ENCODE results near the gene CFAP43. TPM values are rescaled to one million over a fixed set of nuclear protein-coding genes. Genes with fewer than 3 reads are reported as not detected.
A peak's percentile ranks its signal among the peaks of the same experiment; 100 is the strongest.

CFAP43 gene
- total RNA-seq (ENCODE audit: unreplicated experiment) = 0.56 TPM
- long read RNA-seq, partial matches to known transcripts = 0 of 1 reads
- long read RNA-seq, other reads (novel, unspliced or antisense) = 1 of 1 reads

DNA sequence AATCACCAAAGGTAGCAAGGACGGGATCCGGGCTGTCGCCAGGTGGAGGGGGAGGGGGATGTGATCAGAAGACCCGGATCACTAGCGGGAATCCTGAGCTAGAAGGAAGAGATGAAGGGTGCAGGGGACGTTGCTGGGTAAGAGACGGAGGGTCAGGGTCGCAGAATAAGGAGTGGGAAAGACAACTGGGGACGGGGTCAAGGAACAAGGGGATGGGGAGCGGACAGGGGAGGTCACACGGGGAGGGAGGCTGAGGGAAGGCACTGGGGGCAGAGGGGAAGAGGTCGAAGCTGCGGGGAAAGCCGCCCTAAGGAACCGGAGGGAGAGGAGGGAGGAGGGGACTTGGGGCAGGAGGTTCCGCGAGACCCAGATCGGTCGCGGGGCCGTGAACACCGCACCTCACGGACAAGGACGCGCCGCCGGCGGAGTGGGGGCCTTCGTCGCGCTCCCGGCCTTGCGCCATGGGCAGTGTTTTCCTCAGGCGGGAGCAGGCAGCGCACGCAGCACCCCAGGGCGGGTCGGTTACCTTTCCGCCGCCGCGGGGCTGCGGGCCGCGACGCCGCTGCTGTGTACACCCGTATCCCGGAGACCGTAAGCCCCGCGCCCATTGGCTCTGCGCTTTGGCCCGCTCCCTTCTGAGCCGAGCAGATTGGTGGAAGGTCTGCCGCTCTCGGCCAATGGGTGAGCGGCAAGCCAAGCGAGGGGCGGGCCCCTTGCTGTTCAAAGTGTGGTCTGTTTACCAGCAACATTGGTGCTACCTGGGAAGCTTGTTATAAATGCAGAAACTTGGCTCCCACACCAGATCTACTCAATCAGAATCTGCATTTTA is at the start of gene CFAP43:
CFAP43 (minus strand) TSS at position 581 of the 829 bp plus-strand sequence; CDS start at position 463, 118 bp downstream.
- H3K9me3 Mint-ChIP-seq (ENCODE audit: unreplicated experiment) = no peaks in the 10 kb centered on the region
- H3K4me1 Mint-ChIP-seq (ENCODE audit: unreplicated experiment) = no peaks in the 10 kb centered on the region
- DNase-seq (ENCODE audit: low spot score) = peak; percentile 98
- peaks cover 4% of the 10 kb centered on the region for H3K36me3 Mint-ChIP-seq (ENCODE audit: low read depth, unreplicated experiment)
- H3K4me3 Mint-ChIP-seq (ENCODE audit: unreplicated experiment) = peak within 1 kb of the TSS; percentile 96
- TF ChIP-seq, protein P1, sequence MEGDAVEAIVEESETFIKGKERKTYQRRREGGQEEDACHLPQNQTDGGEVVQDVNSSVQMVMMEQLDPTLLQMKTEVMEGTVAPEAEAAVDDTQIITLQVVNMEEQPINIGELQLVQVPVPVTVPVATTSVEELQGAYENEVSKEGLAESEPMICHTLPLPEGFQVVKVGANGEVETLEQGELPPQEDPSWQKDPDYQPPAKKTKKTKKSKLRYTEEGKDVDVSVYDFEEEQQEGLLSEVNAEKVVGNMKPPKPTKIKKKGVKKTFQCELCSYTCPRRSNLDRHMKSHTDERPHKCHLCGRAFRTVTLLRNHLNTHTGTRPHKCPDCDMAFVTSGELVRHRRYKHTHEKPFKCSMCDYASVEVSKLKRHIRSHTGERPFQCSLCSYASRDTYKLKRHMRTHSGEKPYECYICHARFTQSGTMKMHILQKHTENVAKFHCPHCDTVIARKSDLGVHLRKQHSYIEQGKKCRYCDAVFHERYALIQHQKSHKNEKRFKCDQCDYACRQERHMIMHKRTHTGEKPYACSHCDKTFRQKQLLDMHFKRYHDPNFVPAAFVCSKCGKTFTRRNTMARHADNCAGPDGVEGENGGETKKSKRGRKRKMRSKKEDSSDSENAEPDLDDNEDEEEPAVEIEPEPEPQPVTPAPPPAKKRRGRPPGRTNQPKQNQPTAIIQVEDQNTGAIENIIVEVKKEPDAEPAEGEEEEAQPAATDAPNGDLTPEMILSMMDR (IDR thresholded peaks at IDR 0.05; ENCODE audit: unreplicated experiment) = no peak
- H3K27ac Mint-ChIP-seq (ENCODE audit: unreplicated experiment) = peak within 1 kb of the TSS; percentile 96
- H3K27me3 Mint-ChIP-seq (ENCODE audit: unreplicated experiment) = peaks cover 7% of the 10 kb centered on the region

DNA sequence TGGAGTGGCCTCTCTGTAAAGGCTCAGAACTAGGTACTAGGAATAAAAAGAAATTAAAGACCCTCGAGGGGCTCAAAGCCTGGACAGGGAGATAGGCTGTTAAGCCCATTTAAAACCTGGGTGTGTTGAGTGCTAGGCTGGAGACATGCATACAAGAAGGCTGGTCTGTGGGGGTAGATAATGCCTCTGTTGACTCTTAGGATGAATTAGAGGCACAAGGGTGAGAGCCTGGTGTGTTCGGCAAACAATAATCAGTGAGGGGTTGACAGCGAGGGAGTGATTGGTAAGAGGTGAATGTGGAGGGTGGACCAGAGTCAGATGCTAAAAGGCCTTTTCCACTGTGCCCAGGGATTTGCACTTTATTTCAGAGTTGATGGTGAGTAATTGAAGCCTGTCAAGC is 49.5 kb upstream of the CFAP43 start:
- Mint-ChIP-seq H3K27ac (ENCODE audit: unreplicated experiment) (no peak overlapping the region), H3K9me3 (ENCODE audit: unreplicated experiment) (no peaks in the 10 kb centered on the region), H3K4me1 (ENCODE audit: unreplicated experiment) (no peaks in the 10 kb centered on the region), H3K36me3 (ENCODE audit: low read depth, unreplicated experiment) (no peaks in the 10 kb centered on the region), H3K4me3 (ENCODE audit: unreplicated experiment) (no peak overlapping the region), H3K27me3 (ENCODE audit: unreplicated experiment) (no peaks in the 10 kb centered on the region)
- TF ChIP-seq, protein P1 (IDR thresholded peaks at IDR 0.05; ENCODE audit: unreplicated experiment) = no peak
- no peak for DNase-seq (ENCODE audit: low spot score)

DNA sequence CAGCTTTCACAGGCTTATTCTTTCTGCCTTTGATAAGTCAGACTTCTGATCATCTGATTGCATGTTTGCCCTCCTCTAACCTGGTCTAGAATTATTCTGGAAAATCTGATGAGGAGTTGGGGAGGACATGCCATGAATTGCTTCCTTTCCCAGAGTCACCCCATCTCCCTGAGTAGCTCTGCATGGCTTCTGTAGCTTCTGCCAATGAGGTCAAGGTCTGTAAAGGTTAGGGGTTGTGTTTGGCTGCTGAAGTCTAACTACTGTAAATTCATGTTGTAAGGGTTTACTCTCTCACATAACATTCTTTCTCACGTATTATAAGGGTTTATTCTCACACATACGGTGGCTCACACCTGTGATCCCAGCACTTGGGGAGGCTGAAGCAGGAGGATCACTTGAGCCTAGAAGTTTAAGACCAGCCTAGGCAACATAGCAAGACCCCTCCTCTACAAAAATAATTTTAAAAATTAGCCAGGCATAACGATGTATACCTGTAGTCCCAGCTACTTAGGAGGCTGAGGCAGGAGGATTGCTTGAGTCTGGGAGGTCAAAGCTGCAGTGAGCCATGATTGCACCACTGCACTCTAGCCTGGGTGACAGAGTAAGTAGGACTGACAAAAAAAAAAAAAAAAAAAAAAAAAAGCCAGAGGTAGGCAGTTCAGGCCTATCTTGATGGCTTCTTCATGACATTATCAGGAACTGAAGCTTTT is 47.5 kb upstream of the CFAP43 start:
- TF ChIP-seq, protein P1 (IDR thresholded peaks at IDR 0.05; ENCODE audit: unreplicated experiment) = no peak
- Mint-ChIP-seq H3K27ac (ENCODE audit: unreplicated experiment) (no peak overlapping the region), H3K36me3 (ENCODE audit: low read depth, unreplicated experiment) (no peaks in the 10 kb centered on the region), H3K9me3 (ENCODE audit: unreplicated experiment) (no peaks in the 10 kb centered on the region), H3K4me3 (ENCODE audit: unreplicated experiment) (no peak overlapping the region), H3K4me1 (ENCODE audit: unreplicated experiment) (peaks cover 2% of the 10 kb centered on the region), H3K27me3 (ENCODE audit: unreplicated experiment) (no peaks in the 10 kb centered on the region)
- no peak for DNase-seq (ENCODE audit: low spot score)

DNA sequence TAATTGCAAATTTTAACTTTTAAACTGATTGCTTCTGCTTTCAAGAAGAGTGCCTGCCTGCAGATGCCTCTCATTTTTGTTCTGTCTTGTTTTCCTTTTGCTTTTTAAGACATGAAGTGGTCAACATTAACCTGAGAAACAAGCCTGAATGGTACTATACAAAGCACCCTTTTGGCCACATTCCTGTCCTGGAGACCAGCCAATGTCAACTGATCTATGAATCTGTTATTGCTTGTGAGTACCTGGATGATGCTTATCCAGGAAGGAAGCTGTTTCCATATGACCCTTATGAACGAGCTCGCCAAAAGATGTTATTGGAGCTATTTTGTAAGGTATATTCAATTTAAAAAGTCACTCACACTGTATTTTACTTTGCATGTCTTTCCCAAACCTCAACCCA is 45.6 kb upstream of the CFAP43 start:
- Mint-ChIP-seq H3K9me3 (ENCODE audit: unreplicated experiment) (no peaks in the 10 kb centered on the region), H3K27me3 (ENCODE audit: unreplicated experiment) (no peaks in the 10 kb centered on the region), H3K4me3 (ENCODE audit: unreplicated experiment) (no peak overlapping the region), H3K36me3 (ENCODE audit: low read depth, unreplicated experiment) (no peaks in the 10 kb centered on the region), H3K27ac (ENCODE audit: unreplicated experiment) (no peak overlapping the region), H3K4me1 (ENCODE audit: unreplicated experiment) (peaks cover 2% of the 10 kb centered on the region)
- no peak for DNase-seq (ENCODE audit: low spot score)
- TF ChIP-seq, protein P1 (IDR thresholded peaks at IDR 0.05; ENCODE audit: unreplicated experiment) = no peak
